H1 (cell line): ENCODE results near the gene CTLA4. TPM values are rescaled to one million over a fixed set of nuclear protein-coding genes. Genes with fewer than 3 reads are reported as not detected.

Experiments used
- CTCF ChIA-PET: fragments of 300-600 bp; sonication (Branson Sonifier 250); formaldehyde crosslinking; loops from one replicate; lab custom pipeline; 2021; ENCODE audit not compliant: partially characterized antibody; lab: Charles Lee
- POLR2A ChIA-PET: fragments of 300-600 bp; sonication (Branson Sonifier 250); formaldehyde crosslinking; loops from one replicate; lab custom pipeline; 2021; ENCODE audit warnings: inconsistent platforms; ENCODE audit not compliant: partially characterized antibody; lab: Charles Lee
- DNase-seq, 2 experiments: peaks; one replicate each; pipeline versions ENCODE4 v3.0.0 to v3.0.0-alpha.2; 2010 to 2022; ENCODE audit warnings: low spot score in 2 of 2, low read depth in 1 of 2, mixed read lengths in 1 of 2
- FAIRE-seq: peaks from 2 replicates; lab custom pipeline; 2011; peaks lifted over from hg19 to GRCh38; lab: Jason Lieb, UNC
- H2AFZ ChIP-seq: 2 replicates; pipeline ENCODE4 v1.8.1; 2012; ENCODE audit warnings: low read length, inconsistent platforms
- H2AK5ac ChIP-seq: 2 replicates; pipeline ENCODE4 v1.6.1; 2013; ENCODE audit warnings: low read depth, low read length
- H2BK120ac ChIP-seq: replicated peaks from 2 replicates; pipeline ENCODE3; 2013; ENCODE audit warnings: low read depth, low read length, inconsistent platforms
- H2BK12ac ChIP-seq: 2 replicates; pipeline ENCODE4 v1.6.1; 2013; ENCODE audit warnings: low read depth, low read length
- H2BK15ac ChIP-seq: 2 replicates; pipeline ENCODE4 v1.6.1; 2013; ENCODE audit warnings: low read length
- H2BK20ac ChIP-seq: 2 replicates; pipeline ENCODE4 v1.6.1; 2013; ENCODE audit warnings: low read length
- H2BK5ac ChIP-seq: 2 replicates; pipeline ENCODE4 v1.6.1; 2013; ENCODE audit warnings: low read depth, low read length
- H3K14ac ChIP-seq: 2 replicates; pipeline ENCODE4 v1.6.1; 2013; ENCODE audit warnings: inconsistent platforms; ENCODE audit not compliant: insufficient read length
- H3K18ac ChIP-seq: 2 replicates; pipeline ENCODE4 v1.6.1; 2013; ENCODE audit warnings: low read length; ENCODE audit errors: extremely low read depth
- H3K23ac ChIP-seq: 2 replicates; pipeline ENCODE4 v1.6.1; 2013; ENCODE audit warnings: inconsistent platforms; ENCODE audit not compliant: insufficient read length
- H3K23me2 ChIP-seq: 2 replicates; pipeline ENCODE4 v1.6.1; 2013; ENCODE audit warnings: low read depth, low read length
- H3K27ac ChIP-seq: 2 replicates; pipeline ENCODE4 v1.6.1; 2011; ENCODE audit warnings: low read depth, low read length, inconsistent platforms
- H3K27me3 ChIP-seq, 4 experiments: replicated peaks in 1 of 4; 1 replicate in 1 of 4; 2 replicates in 3 of 4; pipeline versions ENCODE4 v1.6.1 to v1.8.1; 2011 to 2013; ENCODE audit warnings: low read length in 3 of 4, mild to moderate bottlenecking in 3 of 4, inconsistent platforms in 2 of 4, mixed read lengths in 2 of 4, moderate library complexity in 1 of 4; ENCODE audit not compliant: control insufficient read depth in 3 of 4, insufficient read depth in 3 of 4; ENCODE audit errors: extremely low read depth in 1 of 4
- H3K36me3 ChIP-seq, 4 experiments: 2 replicates each; pipeline versions ENCODE4 v1.6.1 to v1.8.1; 2011 to 2013; ENCODE audit warnings: mild to moderate bottlenecking in 4 of 4, low read length in 3 of 4, moderate library complexity in 2 of 4, control low read depth in 1 of 4, inconsistent platforms in 1 of 4; ENCODE audit not compliant: insufficient read depth in 4 of 4, control insufficient read depth in 2 of 4
- H3K4ac ChIP-seq: replicated peaks from 2 replicates; pipeline ENCODE3; 2013; ENCODE audit warnings: low read length, low read depth, mixed read lengths, inconsistent platforms; ENCODE audit not compliant: insufficient read length
- H3K4me1 ChIP-seq, 4 experiments: replicated peaks in 1 of 4; 1 replicate in 1 of 4; 2 replicates in 3 of 4; pipeline versions ENCODE4 v1.6.1 to v1.8.1; 2011 to 2013; ENCODE audit warnings: low read length in 3 of 4, inconsistent platforms in 2 of 4, mixed read lengths in 1 of 4; ENCODE audit not compliant: insufficient read depth in 4 of 4, control insufficient read depth in 3 of 4
- H3K4me2 ChIP-seq, 2 experiments: 2 replicates each; pipeline versions ENCODE4 v1.6.1 to v1.8.1; 2011 to 2013; ENCODE audit warnings: low read depth in 2 of 2, low read length in 2 of 2, control low read depth in 1 of 2, inconsistent platforms in 1 of 2, mild to moderate bottlenecking in 1 of 2; ENCODE audit not compliant: insufficient read depth in 1 of 2
- H3K4me3 ChIP-seq, 4 experiments: fragments of 200-600, 300-600 bp in 1 of 4; sonication (generic), shearing (Covaris generic), sonication (Bioruptor Twin) in 1 of 4; 2 replicates each; pipeline versions ENCODE4 v1.5.1 to v1.8.1; 2011 to 2016; ENCODE audit warnings: low read length in 4 of 4, low read depth in 3 of 4, control low read depth in 2 of 4, inconsistent platforms in 2 of 4, mild to moderate bottlenecking in 2 of 4, mixed read lengths in 1 of 4, moderate library complexity in 1 of 4; ENCODE audit not compliant: insufficient read depth in 2 of 4; ENCODE audit errors: extremely low read depth in 1 of 4
- H3K56ac ChIP-seq: replicated peaks from 2 replicates; pipeline ENCODE3; 2013; ENCODE audit warnings: low read depth, mild to moderate bottlenecking, mixed read lengths, low read length, inconsistent platforms; ENCODE audit not compliant: insufficient read length
- H3K79me1 ChIP-seq: 2 replicates; pipeline ENCODE4 v1.6.1; 2013; ENCODE audit warnings: low read depth, low read length, control low read depth
- H3K79me2 ChIP-seq, 2 experiments: 2 replicates each; pipeline versions ENCODE4 v1.6.1 to v1.8.1; 2012 to 2013; ENCODE audit warnings: low read length in 2 of 2, mild to moderate bottlenecking in 2 of 2, inconsistent platforms in 1 of 2; ENCODE audit not compliant: insufficient read depth in 2 of 2, control insufficient read depth in 1 of 2
- H3K9ac ChIP-seq, 4 experiments: replicated peaks in 1 of 4; 1 replicate in 1 of 4; 2 replicates in 3 of 4; pipeline versions ENCODE4 v1.6.1 to v1.8.1; 2011 to 2013; ENCODE audit warnings: low read depth in 3 of 4, low read length in 3 of 4, control low read depth in 2 of 4, mild to moderate bottlenecking in 2 of 4, moderate library complexity in 2 of 4, inconsistent platforms in 1 of 4; ENCODE audit errors: extremely low read depth in 1 of 4
- H3K9me3 ChIP-seq, 2 experiments: 2 replicates each; pipeline versions ENCODE4 v1.6.1 to v1.8.1; 2012 to 2013; ENCODE audit warnings: mild to moderate bottlenecking in 2 of 2, moderate library complexity in 2 of 2, control low read depth in 1 of 2, inconsistent platforms in 1 of 2, low read depth in 1 of 2, low read length in 1 of 2, mixed read lengths in 1 of 2; ENCODE audit not compliant: insufficient read depth in 2 of 2
- H4K20me1 ChIP-seq, 2 experiments: replicated peaks in 1 of 2; 2 replicates each; pipeline versions ENCODE3 to v1.8.1; 2011 to 2013; ENCODE audit warnings: inconsistent platforms in 2 of 2, low read length in 2 of 2, mild to moderate bottlenecking in 1 of 2; ENCODE audit not compliant: insufficient read depth in 2 of 2, control insufficient read depth in 1 of 2
- H4K5ac ChIP-seq: 2 replicates; pipeline ENCODE4 v1.6.1; 2013; ENCODE audit warnings: low read length, low read depth, mixed read lengths, inconsistent platforms; ENCODE audit not compliant: insufficient read length
- H4K8ac ChIP-seq: 2 replicates; pipeline ENCODE4 v1.8.0; 2013; ENCODE audit warnings: mild to moderate bottlenecking, moderate library complexity, low read length, inconsistent platforms; ENCODE audit not compliant: insufficient read depth; ENCODE audit errors: extremely low read depth
- H4K91ac ChIP-seq: replicated peaks from 2 replicates; pipeline ENCODE3; 2013; ENCODE audit warnings: low read length, mixed read lengths, inconsistent platforms; ENCODE audit not compliant: insufficient read length
- CTBP2 ChIP-seq: IDR thresholded peaks from 2 replicates; pipeline ENCODE4 v1.7.0; 2011; ENCODE audit warnings: borderline replicate concordance, mild to moderate bottlenecking, moderate library complexity, mixed read lengths, low read length; ENCODE audit not compliant: insufficient read depth, insufficient read length
- CTCF ChIP-seq, 3 experiments: IDR thresholded peaks; 1 replicate in 2 of 3; 2 replicates in 1 of 3; pipeline versions ENCODE4 v1.5.1 to v1.6.1; 2011; ENCODE audit warnings: low read length in 3 of 3, mild to moderate bottlenecking in 3 of 3, inconsistent platforms in 2 of 3, low read depth in 1 of 3, moderate library complexity in 1 of 3; ENCODE audit not compliant: insufficient read depth in 1 of 3; ENCODE audit errors: control extremely low read depth in 1 of 3
- POLR2A ChIP-seq, 2 experiments: IDR thresholded peaks; 1 replicate in 1 of 2; 2 replicates in 1 of 2; pipeline ENCODE4 v1.6.1; 2011; ENCODE audit warnings: low read depth in 2 of 2, low read length in 2 of 2, mild to moderate bottlenecking in 2 of 2; ENCODE audit errors: control extremely low read depth in 1 of 2
- RAD21 ChIP-seq, 2 experiments: IDR thresholded peaks in 1 of 2; conservative IDR thresholded peaks in 1 of 2; 2 replicates each; pipeline ENCODE4 v1.6.1; 2011; ENCODE audit warnings: low read depth in 2 of 2, low read length in 2 of 2, improper control_type of control experiment in 1 of 2, inconsistent platforms in 1 of 2, mild to moderate bottlenecking in 1 of 2, moderate library complexity in 1 of 2
- RBBP5 ChIP-seq: IDR thresholded peaks from 2 replicates; pipeline ENCODE4 v1.7.1; 2012; ENCODE audit warnings: low read depth, mild to moderate bottlenecking, inconsistent platforms, low read length, moderate library complexity, borderline replicate concordance
- SP1 ChIP-seq: IDR thresholded peaks from 2 replicates; pipeline ENCODE4 v1.6.1; 2011; ENCODE audit warnings: low read depth, low read length
- WGBS, 2 experiments: shearing (Covaris generic) in 1 of 2; methylation state at CpG; one replicate each; pipeline versions ENCODE4 v1.1.6 to v1.1.7; 2013 to 2015; ENCODE audit warnings: low lambda C conversion rate in 2 of 2, mixed read lengths in 2 of 2, inconsistent platforms in 1 of 2, low coverage in 1 of 2, missing lambda C conversion rate in 1 of 2; ENCODE audit not compliant: insufficient replicate concordance in 2 of 2, insufficient coverage in 1 of 2, insufficient read length in 1 of 2; ENCODE audit errors: extremely low coverage in 1 of 2, missing lambda C conversion rate in 1 of 2; 5-methylcytosine and 5-hydroxymethylcytosine counted together
- polyA plus RNA-seq, 7 experiments: library from polyadenylated mRNA; depleted of rRNA in 3 of 7; stranded (reverse) in 5 of 7; unstranded in 2 of 7; fragments of >200 nt in 5 of 7; fragments of 200-250 nt in 2 of 7; gene quantifications; 1 replicate in 5 of 7; 2 replicates in 1 of 7; 4 replicates in 1 of 7; pipeline versions ENCODE4 v1.2.1 to v1.2.3, GENCODE V29; 2011 to 2013; ENCODE audit warnings: missing spikeins in 2 of 7, mixed read lengths in 2 of 7
- total RNA-seq: library from RNA; stranded (reverse); fragmentation: NEBNext Ultra II Directional; extraction: Animal tissue kit (Norgen Biotek cat#: 25700); gene quantifications from 2 replicates; pipeline ENCODE4 v1.2.1, GENCODE V29; 2021

Gene CTLA4
- total and polyA plus RNA-seq, 2 of the 8 experiments (the other 6 are each of a cell fraction or from before 2014, with no cell fraction given) = not detected

GRCh38 chr2:203875471-203875870, 7.9 kb downstream of the CTLA4 start:
- H3K4me3 ChIP-seq = no peak overlapping the region
- no peaks in the 10 kb centered on the region for H4K20me1 ChIP-seq
- no peak overlapping the region for H2BK120ac ChIP-seq
- no peak overlapping the region for H3K23ac ChIP-seq
- H4K5ac ChIP-seq = no peak overlapping the region
- H2BK12ac ChIP-seq = no peak overlapping the region
- no peaks in the 10 kb centered on the region for H3K27me3 ChIP-seq
- 84 to 100% methylated on average over 1 to 4 of the region's 4 CpGs for WGBS, 2 experiments
- DNase-seq = no peak
- H4K91ac ChIP-seq = no peak overlapping the region
- H3K14ac ChIP-seq = no peak overlapping the region
- H3K23me2 ChIP-seq = no peaks in the 10 kb centered on the region
- no peak overlapping the region for H3K4ac ChIP-seq
- H3K4me2 ChIP-seq = no peak overlapping the region
- no peak overlapping the region for H3K18ac ChIP-seq
- POLR2A ChIA-PET = no interaction called here
- H2BK20ac ChIP-seq = no peak overlapping the region
- H4K8ac ChIP-seq = no peak overlapping the region
- no peak for TF ChIP-seq CTBP2
- no peak for TF ChIP-seq SP1
- no peak for TF ChIP-seq RBBP5
- TF ChIP-seq RAD21 (IDR thresholded peaks at IDR 0.05 in 1 of 2, conservative IDR thresholded peaks at IDR 0.05 in 1 of 2; ENCODE audit: low read depth in 2 of 2, low read length in 2 of 2) = no peak
- no peak for TF ChIP-seq CTCF (IDR thresholded peaks at IDR 0.05; ENCODE audit: control extremely low read depth in 1 of 3, insufficient read depth in 1 of 3, low read depth in 1 of 3, low read length in 3 of 3)
- TF ChIP-seq POLR2A (IDR thresholded peaks at IDR 0.05; ENCODE audit: control extremely low read depth in 1 of 2, low read depth in 2 of 2, low read length in 2 of 2) = no peak
- no peaks in the 10 kb centered on the region for H3K79me2 ChIP-seq
- FAIRE-seq = no peak
- H2AK5ac ChIP-seq = no peak overlapping the region
- H2BK15ac ChIP-seq = no peak overlapping the region
- no peaks in the 10 kb centered on the region for H3K36me3 ChIP-seq
- H3K9me3 ChIP-seq = no peaks in the 10 kb centered on the region
- H3K4me1 ChIP-seq = no peaks in the 10 kb centered on the region
- H3K9ac ChIP-seq = no peak overlapping the region
- no peak overlapping the region for H2BK5ac ChIP-seq
- H3K79me1 ChIP-seq = no peaks in the 10 kb centered on the region
- no peak overlapping the region for H3K56ac ChIP-seq
- H2AFZ ChIP-seq = no peak overlapping the region
- CTCF ChIA-PET = interaction anchor here (1.0 to 1.3 kb wide), 2 partner anchors 23 to 32 kb away, joined by 3 read pairs; no protein-coding TSS in a partner anchor
- no peak overlapping the region for H3K27ac ChIP-seq
